Loucy (cell line): Measurements from ENCODE around the gene FAM180A.

Source experiments
- CTCF ChIP-seq: fragments of 200-600 bp; sonication (generic); conservative IDR thresholded peaks from 2 replicates; pipeline ENCODE4 v1.5.1; 2014; ENCODE audit warnings: mild to moderate bottlenecking, antibody characterized with exemption, low read length
- EZH2phosphoT487 ChIP-seq: fragments of 200-600 bp; IDR thresholded peaks from 2 replicates; pipeline ENCODE4 v1.6.1; 2018; ENCODE audit warnings: antibody characterized with exemption, mild to moderate bottlenecking, moderate library complexity, borderline replicate concordance

- no peak for TF ChIP-seq CTCF
- TF ChIP-seq EZH2phosphoT487, result no peak
These were observed 44.3 kb upstream of the FAM180A start for GRCh38 chr7:135792866-135793265.
